Smooth muscle cell (in vitro differentiated cells): Measurements from ENCODE around the gene HCAR1. TPM values are rescaled to one million over a fixed set of nuclear protein-coding genes. Genes with fewer than 3 reads are reported as not detected.
"Not testable (repeated sequence)": the region's sequence is repeated elsewhere in the genome, so short reads cannot be mapped to it uniquely, and the experiment has no call there.

ENCODE experiments used
- DNase-seq: peaks from one replicate; lab custom pipeline; 2025; ENCODE audit not compliant: unreplicated experiment; lab: John Stamatoyannopoulos, UW
- H2AFZ ChIP-seq: fragments of 200-600 bp; sonication (generic); 2 replicates; pipeline ENCODE4 v1.6.0; 2016; ENCODE audit warnings: antibody characterized with exemption, low read depth, mild to moderate bottlenecking
- H3F3A ChIP-seq: fragments of 200-600 bp; sonication (generic); 2 replicates; pipeline ENCODE4 v1.6.0; 2017; ENCODE audit warnings: antibody characterized with exemption, low read depth
- H3K27ac ChIP-seq: fragments of 200-600 bp; sonication (generic); 2 replicates; pipeline ENCODE4 v1.5.1; 2016; ENCODE audit warnings: low read depth, mild to moderate bottlenecking
- H3K27me3 ChIP-seq: fragments of 200-600 bp; sonication (generic); 2 replicates; pipeline ENCODE4 v1.6.1; 2016; ENCODE audit warnings: low read depth, mild to moderate bottlenecking
- H3K36me3 ChIP-seq: fragments of 200-600 bp; sonication (generic); 2 replicates; pipeline ENCODE4 v1.5.1; 2016; ENCODE audit warnings: low read depth
- H3K4me1 ChIP-seq: fragments of 200-600 bp; sonication (generic); 2 replicates; pipeline ENCODE4 v1.5.1; 2016; ENCODE audit warnings: low read depth
- H3K4me2 ChIP-seq: fragments of 200-600 bp; sonication (generic); 2 replicates; pipeline ENCODE4 v1.6.0; 2016; ENCODE audit warnings: mild to moderate bottlenecking
- H3K4me3 ChIP-seq: fragments of 200-600 bp; sonication (generic); 2 replicates; pipeline ENCODE4 v1.5.1; 2016; ENCODE audit warnings: mild to moderate bottlenecking
- H3K79me2 ChIP-seq: fragments of 200-600 bp; sonication (generic); 2 replicates; pipeline ENCODE4 v1.6.0; 2016; ENCODE audit warnings: low read depth, mild to moderate bottlenecking
- H3K9ac ChIP-seq: fragments of 200-600 bp; sonication (generic); 2 replicates; pipeline ENCODE4 v1.6.0; 2016; ENCODE audit warnings: low read depth
- H3K9me3 ChIP-seq: fragments of 200-600 bp; sonication (generic); replicated peaks from 2 replicates; pipeline ENCODE4 v1.5.1; 2016; ENCODE audit warnings: low read depth
- H4K20me1 ChIP-seq: fragments of 200-600 bp; sonication (generic); 2 replicates; pipeline ENCODE4 v1.6.0; 2016; ENCODE audit warnings: low read depth
- CTCF ChIP-seq: fragments of 200-600 bp; sonication (generic); IDR thresholded peaks from 2 replicates; pipeline ENCODE4 v1.5.1; 2017; ENCODE audit warnings: borderline replicate concordance, mild to moderate bottlenecking, antibody characterized with exemption; ENCODE audit not compliant: insufficient read depth, poor library complexity, severe bottlenecking
- WGBS: methylation state at CpG from one replicate; pipeline ENCODE4 v1.1.7; 2016; ENCODE audit warnings: low lambda C conversion rate; 5-methylcytosine and 5-hydroxymethylcytosine counted together
- polyA plus RNA-seq: library from polyadenylated mRNA; unstranded; fragments of >200 nt; fragmentation: Nextera tagmentation; extraction: Ambion mirVana; gene quantifications from 2 replicates; pipeline ENCODE4 v1.2.1, GENCODE V29; 2016
- total RNA-seq: library from RNA; depleted of rRNA; stranded (reverse); fragments of >200 nt; gene quantifications from 2 replicates; pipeline ENCODE4 v1.2.3, GENCODE V29; 2014

Gene HCAR1
- total and polyA plus RNA-seq, 2 experiments from 2014 or later: not detected

DNA sequence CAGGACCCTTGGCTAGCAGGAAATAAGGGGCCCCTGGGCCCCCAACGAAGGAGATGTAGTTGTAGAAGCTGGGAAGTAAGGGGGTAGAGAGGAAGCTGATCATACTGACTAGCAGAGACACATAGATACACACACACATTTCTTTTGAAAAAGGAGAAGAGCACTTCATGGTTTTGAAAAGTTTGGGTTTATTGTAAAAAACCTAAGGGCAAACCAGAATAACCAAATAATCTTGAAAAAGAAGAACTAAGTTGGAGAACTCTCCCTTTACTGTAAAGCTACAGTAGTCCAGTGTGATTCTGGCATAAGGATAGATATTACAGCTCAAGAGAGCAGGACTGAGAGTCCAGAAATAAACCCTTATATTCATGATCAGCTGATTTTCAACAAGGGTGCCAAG lies 8.3 kb downstream of the HCAR1 start:
- no peak for TF ChIP-seq CTCF
- no peaks in the 10 kb centered on the region for H3K9me3 ChIP-seq
- no peak overlapping the region for H2AFZ ChIP-seq
- DNase-seq: no peak
- H3K79me2 ChIP-seq: no peaks in the 10 kb centered on the region
- no peak overlapping the region for H3K27ac ChIP-seq
- no peak overlapping the region for H3K9ac ChIP-seq
- H3K27me3 ChIP-seq: no peaks in the 10 kb centered on the region
- WGBS: 77% methylated on average over 1 of the region's 1 CpG
- H3K4me2 ChIP-seq: no peak overlapping the region
- no peaks in the 10 kb centered on the region for H4K20me1 ChIP-seq
- H3K36me3 ChIP-seq: no peaks in the 10 kb centered on the region
- no peaks in the 10 kb centered on the region for H3F3A ChIP-seq
- no peak overlapping the region for H3K4me3 ChIP-seq
- H3K4me1 ChIP-seq: no peaks in the 10 kb centered on the region

- Histone ChIP-seq H3K9ac (no peak overlapping the region), H3F3A (no peaks in the 10 kb centered on the region), H3K79me2 (no peaks in the 10 kb centered on the region), H3K27me3 (no peaks in the 10 kb centered on the region), H3K4me2 (no peak overlapping the region), H3K36me3 (no peaks in the 10 kb centered on the region), H3K9me3 (no peaks in the 10 kb centered on the region), H3K27ac (peak overlapping the region; percentile 50), H3K4me1 (no peaks in the 10 kb centered on the region), H2AFZ (no peak overlapping the region), H3K4me3 (no peak overlapping the region), H4K20me1 (no peaks in the 10 kb centered on the region)
- WGBS: 74% methylated on average over 11 of the region's 11 CpGs
- DNase-seq: no peak
- TF ChIP-seq CTCF: no peak
Observed at GRCh38 chr12:122721057-122721545, 9.5 kb downstream of the HCAR1 start.

DNA sequence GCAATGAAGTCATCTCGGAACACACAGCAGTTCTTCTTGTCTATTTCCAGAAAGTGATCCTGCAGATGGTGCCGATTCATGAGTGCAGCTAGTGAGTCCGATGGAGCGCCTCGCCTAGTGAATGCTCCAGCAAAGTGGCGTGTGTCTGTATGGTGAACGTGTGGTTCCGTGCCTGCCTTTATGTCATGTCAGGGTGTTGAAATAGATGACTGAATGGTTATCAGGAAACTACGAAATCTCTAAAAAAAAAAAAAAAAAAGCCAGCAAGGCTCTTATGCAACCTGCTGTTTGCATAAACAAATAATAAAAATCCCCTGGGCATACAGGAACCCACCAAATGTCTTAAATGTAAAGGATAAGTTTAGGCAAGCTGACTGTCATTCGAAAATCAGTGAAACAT lies 14.0 kb downstream of the HCAR1 start, which contains the start of gene HCAR3:
HCAR3 (minus strand) TSS at position 154 of the 400 bp plus-strand sequence; CDS start at position 80, 74 bp downstream.
- H3K4me3 ChIP-seq, H3K9me3 ChIP-seq, H3K4me1 ChIP-seq, H3K4me2 ChIP-seq, H2AFZ ChIP-seq, H3K36me3 ChIP-seq, H4K20me1 ChIP-seq, H3K27ac ChIP-seq, H3K27me3 ChIP-seq, H3K79me2 ChIP-seq, H3F3A ChIP-seq, H3K9ac ChIP-seq, DNase-seq: not testable (repeated sequence)
- WGBS: 87% methylated on average over 10 of the region's 10 CpGs

- H3K4me2 ChIP-seq, H3K4me3 ChIP-seq, H3K79me2 ChIP-seq, H3K27me3 ChIP-seq, DNase-seq, H4K20me1 ChIP-seq, H2AFZ ChIP-seq, H3K9ac ChIP-seq, H3K9me3 ChIP-seq, H3K27ac ChIP-seq, H3F3A ChIP-seq, H3K4me1 ChIP-seq, H3K36me3 ChIP-seq: not testable (repeated sequence)
- WGBS: 85% methylated on average over 6 of the region's 6 CpGs
Observed at GRCh38 chr12:122715211-122715610, 15.4 kb downstream of the HCAR1 start.

DNA sequence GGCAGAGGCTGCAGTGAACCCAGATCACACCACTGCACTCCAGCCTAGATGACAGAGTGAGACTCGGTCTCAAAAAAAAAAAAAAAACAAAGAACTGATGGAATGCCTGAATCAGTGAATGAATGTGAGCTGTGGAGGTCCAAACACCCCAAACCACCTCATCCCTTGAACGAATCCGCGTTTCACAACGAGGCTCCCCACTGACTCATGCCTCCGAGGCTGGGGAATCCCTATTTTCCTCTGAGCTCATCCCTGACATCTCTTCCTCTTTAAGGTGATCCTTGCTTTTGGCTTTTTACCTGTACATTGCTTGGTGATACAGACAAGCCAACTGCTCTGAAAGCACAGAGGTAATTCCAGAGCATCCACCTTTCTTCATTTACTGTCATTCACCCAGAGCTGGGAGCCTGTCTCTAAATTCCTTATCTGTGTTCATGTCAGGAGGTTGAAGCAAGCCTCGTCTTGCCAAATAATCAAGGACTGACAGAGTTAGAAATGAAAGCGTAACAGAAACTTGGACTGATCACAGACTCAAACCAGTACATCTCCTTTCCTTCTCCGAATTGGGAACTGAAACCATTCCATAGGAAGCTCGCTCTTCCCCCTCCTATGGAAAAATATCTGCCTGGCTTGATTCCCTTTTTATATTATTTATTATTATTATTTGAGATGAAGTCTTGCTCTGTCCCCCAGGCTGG lies 17.0 kb downstream of the HCAR1 start:
- not testable (repeated sequence) for H3K79me2 ChIP-seq, H3K9me3 ChIP-seq

GRCh38 chr12:122711266-122711665 lies 19.4 kb downstream of the HCAR1 start:
- H3K36me3 ChIP-seq, DNase-seq, H3F3A ChIP-seq, H3K79me2 ChIP-seq, H3K9me3 ChIP-seq, H3K4me2 ChIP-seq, H3K27me3 ChIP-seq, H3K27ac ChIP-seq, H3K4me1 ChIP-seq, H3K9ac ChIP-seq, H2AFZ ChIP-seq, H4K20me1 ChIP-seq, H3K4me3 ChIP-seq: not testable (repeated sequence)
- 84% methylated on average over 1 of the region's 1 CpG for WGBS

More for the DNA sequence above, 17.0 kb downstream of the HCAR1 start:
- DNase-seq, H3K27me3 ChIP-seq, H3K36me3 ChIP-seq, H4K20me1 ChIP-seq, H3K4me2 ChIP-seq, H3F3A ChIP-seq, H3K9ac ChIP-seq, H3K4me3 ChIP-seq, H3K4me1 ChIP-seq, H2AFZ ChIP-seq: not testable (repeated sequence)
- whole genome bisulfite sequencing: 98% methylated on average over 4 of the region's 10 CpGs
- H3K27ac ChIP-seq: peak overlapping the region; percentile 35

GRCh38 chr12:122710341-122710740 lies 20.3 kb downstream of the HCAR1 start:
- H3K36me3 ChIP-seq, H3F3A ChIP-seq: not testable (repeated sequence)
- WGBS: 31% methylated on average over 2 of the region's 2 CpGs

More at GRCh38 chr12:122710341-122710740, 20.3 kb downstream of the HCAR1 start:
- H4K20me1 ChIP-seq, H3K4me2 ChIP-seq, H3K27me3 ChIP-seq, DNase-seq, H2AFZ ChIP-seq, H3K79me2 ChIP-seq, H3K4me3 ChIP-seq, H3K4me1 ChIP-seq, H3K9ac ChIP-seq, H3K9me3 ChIP-seq, H3K27ac ChIP-seq: not testable (repeated sequence)
